Activated gamma-delta T cell treated with anti-CD3 and anti-CD28 coated beads, Interleukin-2, amount 50 U/mL, for 16 hours (primary cell): ENCODE results near the gene COL4A2.

Experiments
- DNase-seq: peaks from one replicate; pipeline ENCODE4 v3.0.0-alpha.2; 2020; ENCODE audit warnings: low read depth

Gene COL4A2

GRCh38 chr13:110272227-110272626 lies 34.9 kb upstream of the COL4A2 start:
- no peak for DNase-seq

- DNase-seq = no peak
Measured at GRCh38 chr13:110272651-110273050, 34.4 kb upstream of the COL4A2 start.

GRCh38 chr13:110273254-110273653 lies 33.8 kb upstream of the COL4A2 start:
- DNase-seq = no peak

GRCh38 chr13:110274687-110275086 lies 32.4 kb upstream of the COL4A2 start:
- DNase-seq = no peak

GRCh38 chr13:110275931-110276552 lies 31.0 kb upstream of the COL4A2 start:
- DNase-seq = no peak

- no peak for DNase-seq
Measured at GRCh38 chr13:110276553-110276950, 30.5 kb upstream of the COL4A2 start.

- no peak for DNase-seq
Measured at GRCh38 chr13:110277357-110277975, 29.6 kb upstream of the COL4A2 start.

- no peak for DNase-seq
Measured at GRCh38 chr13:110278859-110279258, 28.2 kb upstream of the COL4A2 start.

GRCh38 chr13:110279684-110280083 lies 27.4 kb upstream of the COL4A2 start:
- DNase-seq = no peak

GRCh38 chr13:110280231-110280813 lies 26.8 kb upstream of the COL4A2 start:
- DNase-seq = no peak

GRCh38 chr13:110280985-110281688 lies 25.9 kb upstream of the COL4A2 start:
- no peak for DNase-seq

GRCh38 chr13:110281736-110282135 lies 25.3 kb upstream of the COL4A2 start:
- no peak for DNase-seq

GRCh38 chr13:110282316-110282841 lies 24.7 kb upstream of the COL4A2 start:
- DNase-seq = no peak

GRCh38 chr13:110283736-110284517 lies 23.2 kb upstream of the COL4A2 start:
- no peak for DNase-seq

- no peak for DNase-seq
Measured at GRCh38 chr13:110284779-110285484, 22.2 kb upstream of the COL4A2 start.

GRCh38 chr13:110285991-110286832 lies 20.9 kb upstream of the COL4A2 start:
- DNase-seq = no peak

GRCh38 chr13:110286833-110287819 lies 20.0 kb upstream of the COL4A2 start:
- DNase-seq = no peak

GRCh38 chr13:110289174-110289573 lies 17.9 kb upstream of the COL4A2 start:
- no peak for DNase-seq

GRCh38 chr13:110289661-110290060 lies 17.4 kb upstream of the COL4A2 start:
- DNase-seq = no peak
